ENCODE data around the gene FOXJ1.

Gene FOXJ1

GRCh38 chr17:76149214-76149613 is 8.2 kb upstream of the FOXJ1 start:
- DNase-seq (ENCODE audit: low read depth): no peak
- TF ChIP-seq, protein P1, sequence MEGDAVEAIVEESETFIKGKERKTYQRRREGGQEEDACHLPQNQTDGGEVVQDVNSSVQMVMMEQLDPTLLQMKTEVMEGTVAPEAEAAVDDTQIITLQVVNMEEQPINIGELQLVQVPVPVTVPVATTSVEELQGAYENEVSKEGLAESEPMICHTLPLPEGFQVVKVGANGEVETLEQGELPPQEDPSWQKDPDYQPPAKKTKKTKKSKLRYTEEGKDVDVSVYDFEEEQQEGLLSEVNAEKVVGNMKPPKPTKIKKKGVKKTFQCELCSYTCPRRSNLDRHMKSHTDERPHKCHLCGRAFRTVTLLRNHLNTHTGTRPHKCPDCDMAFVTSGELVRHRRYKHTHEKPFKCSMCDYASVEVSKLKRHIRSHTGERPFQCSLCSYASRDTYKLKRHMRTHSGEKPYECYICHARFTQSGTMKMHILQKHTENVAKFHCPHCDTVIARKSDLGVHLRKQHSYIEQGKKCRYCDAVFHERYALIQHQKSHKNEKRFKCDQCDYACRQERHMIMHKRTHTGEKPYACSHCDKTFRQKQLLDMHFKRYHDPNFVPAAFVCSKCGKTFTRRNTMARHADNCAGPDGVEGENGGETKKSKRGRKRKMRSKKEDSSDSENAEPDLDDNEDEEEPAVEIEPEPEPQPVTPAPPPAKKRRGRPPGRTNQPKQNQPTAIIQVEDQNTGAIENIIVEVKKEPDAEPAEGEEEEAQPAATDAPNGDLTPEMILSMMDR (IDR thresholded peaks at IDR 0.05; ENCODE audit: control insufficient read depth, extremely low read depth, insufficient read depth): no peak

GRCh38 chr17:76148015-76148326 is 6.9 kb upstream of the FOXJ1 start:
- TF ChIP-seq, protein P1 (IDR thresholded peaks at IDR 0.05; ENCODE audit: control insufficient read depth, extremely low read depth, insufficient read depth): no peak
- no peak overlapping the region for H3K4me3 ChIP-seq (ENCODE audit: low read depth, low read length)
- DNase-seq (ENCODE audit: low read depth): no peak

More at GRCh38 chr17:76149214-76149613, 8.2 kb upstream of the FOXJ1 start:
- no peak overlapping the region for H3K4me3 ChIP-seq (ENCODE audit: low read depth, low read length)

- TF ChIP-seq, protein P1 (IDR thresholded peaks at IDR 0.05; ENCODE audit: control insufficient read depth, extremely low read depth, insufficient read depth): peak; percentile 47
- no peak for DNase-seq (ENCODE audit: low read depth)
Observed at GRCh38 chr17:76147211-76148014, 6.4 kb upstream of the FOXJ1 start.

DNA sequence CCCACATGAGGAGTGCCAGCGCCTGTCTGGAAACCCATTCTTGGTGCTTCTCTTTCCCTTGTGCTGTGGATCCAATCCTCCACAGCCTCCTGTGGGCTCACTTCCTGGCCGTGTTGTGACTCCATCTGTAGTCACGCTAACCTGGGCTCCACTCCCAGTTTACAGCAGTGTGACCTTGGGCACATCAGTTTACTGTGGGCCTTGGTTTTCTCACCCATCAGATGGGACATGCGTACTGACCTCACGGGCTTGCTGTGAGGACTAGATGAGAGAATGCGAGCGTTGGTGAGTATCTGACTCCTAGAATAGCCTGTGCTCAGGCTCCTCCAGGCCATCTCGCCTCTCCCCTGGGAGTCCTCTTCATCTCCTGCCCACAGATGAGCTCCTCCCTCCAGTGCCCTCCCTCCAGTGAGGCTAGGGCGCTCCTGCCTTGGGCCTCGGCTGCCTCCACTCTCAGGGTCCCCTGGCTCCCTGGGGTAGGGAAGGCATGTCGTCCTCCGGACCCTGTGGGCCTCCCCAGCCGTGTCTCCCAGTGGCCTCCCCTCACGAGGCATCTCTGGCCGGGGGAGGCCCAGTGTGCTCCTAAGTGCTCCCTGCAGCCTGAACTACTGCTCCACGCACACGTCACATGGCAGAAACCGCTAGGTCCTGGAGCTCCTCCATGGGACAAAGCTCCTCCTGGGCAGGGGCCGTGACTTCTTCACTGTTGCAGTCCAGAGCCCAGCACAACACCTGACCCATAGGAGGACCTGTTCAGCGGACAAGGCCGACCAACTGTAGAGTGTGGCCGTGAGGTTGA is 5.2 kb upstream of the FOXJ1 start:
- no peak for DNase-seq (ENCODE audit: low read depth)
- no peak overlapping the region for H3K4me3 ChIP-seq (ENCODE audit: low read depth, low read length)
- TF ChIP-seq, protein P1 (IDR thresholded peaks at IDR 0.05; ENCODE audit: control insufficient read depth, extremely low read depth, insufficient read depth): no peak

More at GRCh38 chr17:76147211-76148014, 6.4 kb upstream of the FOXJ1 start:
- H3K4me3 ChIP-seq (ENCODE audit: low read depth, low read length): no peak overlapping the region

GRCh38 chr17:76145231-76146052 is 4.4 kb upstream of the FOXJ1 start:
- no peak for DNase-seq (ENCODE audit: low read depth)
- no peak overlapping the region for H3K4me3 ChIP-seq (ENCODE audit: low read depth, low read length)
- TF ChIP-seq, protein P1 (IDR thresholded peaks at IDR 0.05; ENCODE audit: control insufficient read depth, extremely low read depth, insufficient read depth): no peak

DNA sequence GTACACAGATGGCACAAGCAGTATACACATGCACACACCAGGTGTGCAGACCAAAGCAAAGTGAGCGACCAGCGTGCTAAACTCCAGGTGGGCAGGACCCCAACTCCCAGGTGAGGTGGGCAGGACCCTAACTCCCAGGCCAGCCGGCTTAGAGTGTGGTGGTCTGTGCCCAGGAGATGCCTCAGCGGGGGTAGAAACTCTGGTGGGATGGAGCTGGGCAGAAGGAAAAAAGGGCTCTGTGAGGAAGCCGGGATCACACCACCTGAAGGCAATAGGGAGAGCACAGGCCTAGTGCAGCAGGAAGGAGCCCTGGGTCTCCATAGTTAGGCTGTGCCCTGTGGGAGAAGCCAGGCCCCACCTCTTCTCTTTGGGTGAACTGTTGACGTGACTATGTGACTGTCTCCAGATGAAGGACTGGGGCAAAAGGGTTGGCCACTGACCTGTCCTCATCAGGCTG is 1.6 kb upstream of the FOXJ1 start:
- no peak overlapping the region for H3K4me3 ChIP-seq (ENCODE audit: low read depth, low read length)
- DNase-seq (ENCODE audit: low read depth): no peak
- TF ChIP-seq, protein P1 (IDR thresholded peaks at IDR 0.05; ENCODE audit: control insufficient read depth, extremely low read depth, insufficient read depth): no peak

Data from LNCaP clone FGC (cell line).